ENCODE measurements around the gene C2.

C2 gene

DNA sequence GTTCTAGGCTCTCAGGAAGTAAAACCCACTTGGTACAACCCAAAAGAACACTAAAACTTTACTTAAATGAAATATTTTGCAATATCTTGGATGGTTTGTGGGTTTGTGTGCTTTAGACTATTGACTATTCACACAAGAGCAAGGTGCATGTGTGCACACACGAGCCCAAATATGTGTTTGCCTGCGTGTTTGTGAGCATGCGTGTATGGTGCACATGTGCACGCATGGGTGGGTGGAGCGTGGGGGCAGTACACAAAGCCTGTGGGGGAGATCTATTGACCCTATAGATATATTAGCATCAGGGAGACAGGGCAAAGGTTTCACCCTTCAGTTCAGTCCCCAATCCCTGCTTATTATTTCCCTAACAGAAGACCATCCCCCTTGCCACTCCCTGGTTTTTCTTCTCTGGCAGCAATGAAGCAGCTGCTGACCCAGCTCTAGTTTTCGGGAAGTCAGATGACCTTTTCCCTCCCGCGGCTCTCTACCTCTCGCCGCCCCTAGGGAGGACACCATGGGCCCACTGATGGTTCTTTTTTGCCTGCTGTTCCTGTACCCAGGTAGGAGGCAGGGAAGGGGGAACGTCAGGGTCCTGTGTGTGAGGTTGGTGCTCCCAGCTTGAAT lies at the start of gene C2:
Gene C2, plus strand, starts transcription at position 476 of the 621 bp plus-strand sequence. Its CDS starts 36 bp downstream, at position 512.
- DNase-seq = no peak

DNA sequence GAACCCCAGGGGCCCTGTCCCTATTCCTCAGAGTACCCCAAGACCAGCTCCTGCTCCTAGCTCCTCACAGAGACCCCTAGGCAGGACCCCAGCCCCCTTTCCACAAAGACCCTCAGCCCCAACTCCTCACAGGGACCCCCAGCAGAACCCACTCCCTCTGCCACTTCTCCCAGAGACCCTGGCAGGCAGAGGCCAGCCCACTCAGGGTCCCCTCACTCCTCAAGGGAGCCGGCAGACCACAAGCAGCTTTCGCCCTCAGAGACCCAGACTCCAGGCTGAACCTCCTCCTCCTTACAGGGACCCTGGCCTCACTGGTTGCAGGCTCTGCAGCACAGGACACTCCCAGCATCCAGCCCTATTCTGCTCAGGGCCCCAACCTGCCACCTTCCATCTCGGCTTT lies 49.3 kb upstream of the C2 start:
- no peak for DNase-seq

DNA sequence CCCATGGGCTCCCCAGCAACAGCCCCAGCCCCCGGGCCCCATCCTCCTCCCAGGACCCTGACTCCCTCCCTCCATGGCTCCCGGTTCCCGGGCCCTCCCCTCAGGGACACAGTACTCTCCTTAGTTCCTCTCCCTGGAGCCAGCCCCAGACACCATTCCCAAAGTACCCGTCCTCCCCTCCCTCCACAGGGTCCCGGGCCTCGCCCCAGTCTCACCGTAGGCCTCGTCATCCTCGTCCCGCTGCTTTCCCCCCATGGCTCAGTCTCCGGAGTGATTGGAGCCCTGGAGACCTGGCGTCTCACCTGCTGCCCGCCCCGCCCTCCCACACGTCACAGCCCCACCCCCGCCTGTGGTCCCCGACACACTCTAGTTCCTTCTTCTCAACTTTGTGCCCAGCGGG lies 48.8 kb upstream of the C2 start, which contains the start of gene SLC44A4:
Gene SLC44A4, minus strand, starts transcription at position 272 of the 400 bp plus-strand sequence. Its CDS starts 17 bp downstream, at position 255.
- DNase-seq = no peak

DNA sequence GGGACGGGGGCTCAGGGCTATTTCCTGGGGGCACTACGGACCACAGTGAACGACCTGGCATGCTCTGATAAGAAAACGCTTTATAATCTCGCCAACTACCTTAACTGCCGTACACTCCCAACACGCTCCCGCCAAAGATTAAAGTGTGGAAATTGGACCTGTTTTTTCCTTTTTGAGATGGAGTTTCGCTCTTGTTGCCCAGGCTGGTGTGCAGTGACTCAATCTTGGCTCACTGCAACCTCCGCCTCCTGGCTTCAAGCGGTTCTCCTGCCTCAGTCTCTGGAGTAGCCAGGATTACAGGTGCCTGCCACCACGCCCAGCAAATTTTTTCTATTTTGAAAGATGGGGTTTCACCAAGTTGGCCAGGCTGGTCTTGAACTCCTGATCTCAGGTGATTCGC lies 48.4 kb upstream of the C2 start:
- no peak for DNase-seq

DNA sequence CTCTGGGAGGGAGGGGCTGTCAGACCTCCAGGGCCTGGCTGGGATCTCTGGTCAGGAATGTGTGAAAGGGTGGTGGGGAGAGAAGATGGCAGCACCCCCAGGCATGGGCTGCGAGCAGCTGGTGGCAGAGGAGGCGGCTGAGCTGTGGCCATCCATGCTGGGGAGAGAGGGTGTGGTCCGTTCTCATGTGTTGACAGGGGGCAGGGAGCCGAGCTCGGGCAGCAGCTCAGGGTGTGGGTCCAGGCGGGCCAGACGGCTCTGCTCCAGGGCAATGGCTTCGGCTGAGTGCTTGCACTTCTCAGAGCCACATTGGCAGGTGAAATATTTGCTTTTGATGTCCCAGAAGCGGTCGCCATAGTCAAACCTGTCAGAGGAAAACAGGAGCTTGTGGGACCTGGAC lies 47.6 kb upstream of the C2 start:
- no peak for DNase-seq

DNA sequence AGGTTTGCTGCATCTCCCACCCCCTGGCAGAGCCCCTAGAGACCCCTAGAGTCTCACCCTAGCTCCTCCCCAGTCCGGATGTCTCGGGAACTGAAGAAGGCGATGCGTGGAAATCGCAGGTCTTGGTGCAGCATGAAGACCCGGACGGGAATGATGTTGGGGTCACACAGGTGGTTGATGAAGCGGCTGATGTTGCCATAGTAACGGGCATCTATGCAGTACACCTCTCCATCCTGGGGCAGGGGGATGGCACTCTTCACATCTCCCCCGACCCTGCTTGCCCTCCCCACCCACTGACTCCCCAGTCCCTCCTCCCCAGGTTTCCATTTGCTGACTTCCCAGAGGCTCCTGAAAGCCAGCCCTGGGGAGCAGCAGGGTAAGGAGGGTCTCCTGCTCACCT lies 46.9 kb upstream of the C2 start:
- DNase-seq = no peak

DNA sequence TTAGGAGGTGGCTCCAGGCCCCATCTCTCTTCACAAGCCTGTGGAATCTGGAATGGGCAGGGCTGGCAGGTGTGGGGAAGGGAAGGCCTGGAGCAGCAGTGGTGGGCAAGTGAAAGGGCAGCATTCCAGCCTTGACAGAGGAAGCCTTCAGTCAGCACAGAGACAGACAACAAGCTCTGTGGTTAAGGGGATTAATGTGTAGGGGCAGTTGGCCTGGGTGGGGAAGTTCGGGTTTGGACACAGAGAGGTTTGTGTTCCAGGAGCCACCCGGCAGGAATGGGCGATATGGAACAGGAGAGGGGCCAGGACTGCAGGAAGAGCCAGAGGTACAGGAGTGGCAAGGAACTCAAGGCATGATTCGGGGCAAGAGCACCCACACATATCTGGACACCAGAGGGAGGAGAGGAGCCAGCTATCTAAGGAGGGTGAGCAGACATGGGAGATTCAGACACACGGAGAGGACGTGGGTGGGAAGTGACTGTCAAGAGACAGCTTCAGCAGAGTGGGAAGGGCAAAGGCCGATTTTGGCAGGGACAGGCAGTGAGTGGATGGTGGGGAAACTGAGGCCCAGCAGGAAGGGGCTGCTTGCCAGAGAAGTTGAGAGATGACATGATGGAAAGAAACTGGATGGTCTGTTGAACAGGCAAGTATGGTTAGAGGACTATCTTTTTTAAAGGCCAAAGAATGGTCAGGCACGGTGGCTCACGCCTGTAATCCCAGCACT lies 46.2 kb upstream of the C2 start:
- no peak for DNase-seq

DNA sequence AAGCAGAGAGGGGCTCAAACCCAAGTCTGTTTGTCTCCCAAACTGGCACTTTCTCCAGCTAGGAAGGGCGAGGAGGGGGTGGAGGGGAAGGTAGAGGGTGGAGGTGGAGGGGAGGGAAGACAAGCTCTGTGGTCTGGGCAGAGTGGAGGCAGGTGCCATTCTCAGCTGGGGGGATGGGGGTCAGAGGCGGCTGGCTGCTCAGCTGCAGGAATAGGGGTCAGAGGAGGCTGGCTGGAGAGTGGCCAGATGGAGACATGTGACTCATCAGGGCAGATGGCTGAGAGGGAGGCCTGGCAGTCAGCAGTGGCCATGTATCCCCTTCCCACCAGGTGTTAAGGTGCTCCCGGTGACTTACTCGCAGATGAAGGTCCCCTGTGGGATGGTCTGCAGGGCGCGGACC lies 45.2 kb upstream of the C2 start:
- DNase-seq = peak in 1 of 56 donors; percentile 11

DNA sequence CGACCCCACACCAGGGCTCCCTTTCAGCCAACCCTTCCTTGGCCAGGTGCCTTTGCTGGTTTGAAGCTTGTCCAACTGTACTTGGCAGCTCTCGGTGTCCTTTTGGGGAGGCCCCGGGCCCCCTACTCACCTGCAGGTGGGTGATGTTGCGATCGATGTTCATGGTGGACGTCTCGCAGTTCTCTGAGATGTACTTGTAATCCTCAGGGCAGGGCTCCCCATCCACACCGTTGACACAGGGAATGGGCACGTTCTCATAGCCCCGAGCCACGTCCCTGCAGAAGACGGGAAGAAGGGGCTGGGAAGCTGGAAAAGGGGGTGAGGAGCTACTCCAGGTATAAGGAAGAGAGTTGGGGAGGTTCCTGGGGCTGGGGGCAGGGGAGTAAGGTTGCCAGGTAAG lies 43.8 kb upstream of the C2 start:
- no peak for DNase-seq

DNA sequence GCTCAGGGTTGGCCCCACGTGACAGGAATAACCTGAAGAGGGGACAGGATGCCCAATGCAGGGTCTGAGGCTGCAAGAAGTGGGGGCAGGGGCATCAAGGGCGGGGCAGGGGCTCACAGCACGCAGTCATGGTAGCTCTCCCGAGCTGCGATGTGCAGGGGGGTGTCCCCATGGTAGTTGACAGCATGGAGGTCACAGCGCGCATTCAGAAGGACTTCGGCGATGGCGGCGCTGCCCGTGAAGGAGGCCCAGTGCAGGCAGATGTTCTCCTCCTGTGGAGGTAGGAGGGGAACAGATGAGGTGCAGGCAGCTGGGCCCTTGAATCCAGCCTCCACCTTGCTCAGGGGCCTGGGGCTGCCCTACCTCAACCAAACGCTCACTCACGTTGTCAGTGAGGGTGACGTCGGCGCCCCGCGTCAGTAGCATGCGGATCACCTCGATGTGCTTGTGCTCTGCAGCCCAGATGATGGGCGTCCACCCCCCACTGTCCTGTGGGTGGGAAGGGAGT lies 42.9 kb upstream of the C2 start:
- no peak for DNase-seq

DNA sequence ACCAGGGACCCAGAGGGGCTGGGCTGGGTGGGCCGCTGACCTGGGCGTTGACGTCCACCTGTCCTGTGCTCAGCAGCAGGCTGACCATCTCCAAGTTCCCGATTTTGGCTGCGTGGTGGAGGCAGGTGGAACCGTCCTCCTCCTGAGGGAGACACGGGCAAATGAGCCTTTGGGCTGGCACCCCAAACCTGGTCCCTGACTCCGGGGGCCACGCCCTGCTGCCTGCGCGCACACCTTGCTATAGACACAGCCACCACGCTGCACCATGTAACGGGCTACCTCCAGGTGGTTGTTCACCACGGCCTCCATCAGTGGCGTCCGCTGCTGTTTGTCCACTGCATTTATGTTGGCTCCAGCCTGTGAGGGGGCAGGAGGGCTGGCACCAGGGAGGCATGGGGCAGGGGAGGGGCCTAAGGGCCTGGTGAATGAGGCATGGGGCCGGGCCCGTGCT lies 41.0 kb upstream of the C2 start:
- no peak for DNase-seq

DNA sequence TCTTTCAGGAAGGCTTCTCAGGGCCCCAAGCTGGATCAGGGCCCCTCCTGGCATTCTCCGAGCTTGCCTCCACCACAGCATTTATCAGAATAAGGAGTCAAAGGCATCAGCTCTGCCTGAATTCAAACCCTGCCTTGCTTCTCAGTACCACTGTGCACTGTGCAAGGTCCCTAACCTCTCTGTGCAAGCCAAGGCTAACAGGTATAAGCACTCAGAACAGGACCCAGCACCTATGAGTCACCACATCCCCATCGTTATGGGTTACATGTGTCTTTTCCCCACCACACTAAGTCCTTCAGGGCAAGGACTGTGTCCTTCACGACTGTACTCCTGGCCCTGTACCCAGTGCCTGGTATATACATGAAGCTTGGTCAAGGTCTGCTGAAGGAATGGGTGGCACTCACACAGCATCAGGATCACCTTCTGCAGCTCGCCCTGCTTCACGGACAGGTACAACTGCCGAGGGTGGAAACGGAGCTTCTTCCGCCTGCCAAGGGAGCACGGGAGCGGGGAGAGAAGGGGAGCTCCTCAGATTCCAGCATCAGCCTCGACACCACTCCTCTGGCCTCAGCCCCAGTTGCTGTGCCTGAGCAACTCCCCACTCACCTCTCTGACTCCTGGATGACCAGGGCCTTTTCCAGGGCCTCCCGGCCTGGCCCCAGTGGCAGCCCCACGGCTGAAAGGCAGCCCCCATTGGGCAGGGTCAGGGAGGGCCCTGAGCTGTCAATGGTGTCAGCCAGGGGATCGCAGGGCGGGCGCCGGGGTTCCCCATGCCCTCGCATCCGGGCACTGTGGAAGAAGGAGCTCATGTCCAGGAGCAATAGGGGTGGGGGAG lies 40.1 kb upstream of the C2 start:
- no peak for DNase-seq

DNA sequence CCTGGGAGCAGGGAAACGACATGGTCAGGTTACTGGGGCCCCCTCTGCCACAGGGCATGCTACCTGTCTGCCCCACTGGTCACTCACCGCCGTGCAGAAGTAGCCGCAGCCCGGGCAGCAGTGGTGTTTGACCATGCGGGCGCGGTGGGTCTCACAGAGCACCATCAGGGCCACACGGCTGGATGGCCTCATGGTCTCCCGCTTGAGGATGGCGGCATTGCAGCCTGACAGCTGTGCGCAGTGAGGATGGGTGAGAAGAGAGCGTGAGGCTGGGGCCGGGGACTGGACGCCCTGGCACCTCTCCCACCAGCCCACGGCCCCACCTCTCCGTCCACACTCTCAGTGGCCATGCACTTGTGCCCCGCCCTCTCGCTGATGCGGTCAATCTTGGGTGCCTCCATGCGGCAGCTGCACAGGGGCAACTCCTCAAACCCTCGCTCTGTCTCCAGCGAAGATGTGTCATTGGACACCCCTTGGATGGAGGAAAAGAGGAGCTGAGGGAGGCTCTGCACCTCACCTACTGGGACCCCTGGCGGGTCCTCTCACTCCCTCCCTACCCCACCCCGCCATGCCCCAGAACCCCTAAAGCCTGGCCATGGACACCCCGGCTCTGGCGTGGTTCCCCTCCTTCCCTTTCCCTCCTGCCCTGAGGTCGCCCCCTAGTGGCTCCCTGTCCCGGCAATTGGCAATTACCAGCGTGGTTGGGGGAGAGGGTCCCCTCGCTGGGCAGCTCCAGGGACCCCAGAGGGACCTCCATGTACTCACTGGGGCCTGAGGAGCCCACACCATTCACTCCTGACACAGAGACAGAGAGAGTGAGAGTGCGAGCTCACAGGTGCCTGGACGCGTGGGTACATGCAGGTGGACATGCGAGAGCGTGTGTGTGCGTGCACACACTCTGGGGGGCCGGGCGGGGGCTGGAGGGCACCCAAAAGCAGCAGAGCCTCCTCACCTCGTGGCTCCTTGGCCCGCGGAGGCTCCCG lies 39.0 kb upstream of the C2 start:
- peak in 4 of 56 donors; percentile 4 to 26 (median 12) for DNase-seq

DNA sequence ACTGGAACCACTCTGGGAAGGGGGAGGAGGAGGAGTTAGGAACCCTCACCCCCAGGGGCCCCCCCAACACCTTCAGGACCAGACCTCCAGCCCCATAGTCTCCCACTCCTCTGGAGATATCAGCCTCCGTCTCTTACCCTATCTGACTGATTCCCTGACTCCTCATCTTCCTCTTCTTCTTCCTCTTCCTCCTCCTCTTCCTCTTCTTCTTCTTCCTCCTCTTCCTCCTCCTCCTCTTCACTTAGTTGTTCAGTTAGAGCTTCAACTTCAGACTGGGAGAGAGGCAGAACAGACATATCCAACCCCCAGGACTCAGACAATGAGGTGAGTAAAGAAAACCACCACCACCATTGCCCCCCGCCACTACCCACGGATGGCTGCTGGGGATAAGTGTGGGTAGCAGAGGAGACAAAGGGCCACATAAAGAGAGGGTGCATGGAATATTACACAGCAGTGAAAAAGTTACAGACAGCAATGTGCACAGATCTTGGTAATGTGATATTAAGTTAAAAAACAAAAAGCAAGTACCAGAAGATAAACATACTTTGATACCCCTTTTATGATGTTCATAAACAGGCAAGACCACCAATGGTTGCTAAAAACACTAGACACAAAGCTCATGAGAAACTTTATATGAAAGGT lies 38.1 kb upstream of the C2 start:
- no peak for DNase-seq

DNA sequence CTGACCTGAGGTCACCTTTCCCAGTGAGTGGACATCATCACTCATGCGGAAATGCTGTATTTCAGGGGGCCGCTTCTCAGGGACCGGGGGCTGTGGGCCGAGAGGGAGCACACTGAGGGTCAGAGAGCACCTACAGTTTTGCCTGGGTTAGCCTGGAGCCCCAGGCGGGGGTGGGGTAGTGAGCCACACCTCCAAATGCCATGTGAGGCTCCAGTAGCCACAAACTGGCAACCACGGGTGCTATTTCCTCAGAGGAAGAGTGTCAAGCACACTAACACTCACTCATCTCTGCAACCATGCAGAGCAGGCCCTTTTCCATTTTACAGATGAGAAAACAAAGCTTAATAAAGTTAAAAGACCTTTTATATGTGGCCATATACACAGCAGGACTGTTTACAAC lies 34.7 kb upstream of the C2 start:
- DNase-seq = no peak

DNA sequence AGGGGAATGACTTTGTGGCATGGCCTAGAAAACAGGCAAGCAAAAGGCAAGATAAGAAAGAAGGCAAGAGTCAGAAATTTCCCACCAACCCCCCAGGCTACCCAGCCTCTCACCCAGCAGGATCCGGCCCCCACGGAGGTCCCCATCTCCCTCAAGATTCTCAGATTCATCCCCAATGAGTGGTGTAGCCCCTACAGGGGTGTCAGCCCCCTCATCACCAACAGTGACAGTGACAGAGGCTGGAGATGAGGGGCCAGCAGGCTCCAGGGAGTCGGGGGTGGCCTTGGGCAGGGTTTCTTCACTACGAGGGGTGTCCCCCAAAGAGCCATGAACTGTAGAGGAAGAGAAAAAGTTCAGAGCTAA lies 31.0 kb upstream of the C2 start:
- DNase-seq = no peak

DNA sequence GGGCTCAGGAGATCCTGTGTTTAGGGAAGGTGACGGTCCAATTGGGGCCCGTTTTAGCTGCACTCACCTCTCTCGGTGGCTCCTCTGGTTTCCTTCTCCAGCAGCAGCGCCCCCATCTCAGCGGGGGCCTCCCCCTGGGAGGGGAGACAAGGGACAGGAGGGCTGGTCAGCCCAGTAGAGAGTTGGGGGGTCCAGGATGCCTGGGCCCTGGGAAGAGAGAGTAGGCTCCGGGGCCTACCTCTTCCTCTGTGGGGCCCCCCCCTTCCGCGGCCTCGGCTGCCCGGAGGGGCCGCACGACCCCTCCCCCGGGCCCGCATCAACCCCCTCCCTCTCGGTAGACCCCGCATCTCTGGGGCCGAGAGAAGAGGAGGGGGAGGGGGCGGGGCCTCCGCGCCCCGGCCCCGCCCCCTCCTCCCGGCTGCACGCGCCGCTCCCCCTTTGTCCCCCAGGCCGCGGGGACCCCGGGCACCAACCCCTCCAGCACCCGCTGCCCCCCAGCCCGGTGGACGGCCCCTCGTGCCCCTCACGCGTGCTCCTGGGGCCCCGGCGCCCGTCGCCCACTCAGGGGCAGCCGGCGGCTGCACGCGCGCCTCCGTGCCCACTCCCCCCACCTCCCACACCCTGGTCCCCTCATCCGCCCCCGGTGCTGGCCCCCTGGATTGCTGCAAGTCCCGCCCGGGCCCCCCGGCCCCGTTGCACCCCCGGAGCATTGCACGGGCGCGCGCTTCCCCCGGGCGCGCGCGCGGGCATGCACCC lies 30.5 kb upstream of the C2 start:
- peak in 2 of 56 donors; percentile 18 to 51 for DNase-seq

DNA sequence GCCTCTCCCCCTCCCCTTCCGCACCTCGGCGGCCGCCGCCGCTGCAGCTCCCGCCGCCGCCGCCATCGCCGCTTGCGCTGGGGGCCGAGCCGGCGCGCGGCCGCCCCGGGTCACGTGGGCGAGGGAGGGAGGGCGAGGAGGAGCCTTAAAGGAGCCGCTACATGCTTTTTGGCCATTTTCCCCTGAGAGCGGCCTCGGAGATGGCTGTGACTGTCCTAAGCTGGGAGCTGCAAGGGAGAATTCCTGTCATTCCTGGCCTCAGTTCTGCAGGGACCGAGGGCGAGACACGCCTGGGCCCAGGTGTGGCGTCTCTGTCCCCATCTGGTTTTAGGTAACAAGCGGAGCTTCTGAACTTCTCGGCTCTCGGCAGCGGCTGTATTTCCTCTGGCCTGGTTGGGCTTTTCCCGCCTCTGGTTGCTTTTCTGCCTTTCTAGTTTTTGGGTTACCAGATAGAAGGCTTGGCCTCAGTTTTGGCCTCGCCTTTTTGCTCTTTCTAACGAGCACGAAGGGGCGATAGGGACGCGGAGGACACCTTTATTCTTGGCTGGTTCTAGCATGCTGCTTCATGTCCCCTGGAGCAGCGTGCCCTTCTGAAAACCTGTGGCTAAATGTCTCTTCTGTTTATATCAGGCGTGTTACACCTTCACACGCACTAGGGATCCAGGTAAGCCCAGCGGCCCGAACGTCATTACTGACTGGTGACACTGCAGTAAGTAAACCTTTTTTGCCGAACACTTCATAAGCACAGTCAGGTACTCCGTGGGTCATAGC lies 29.7 kb upstream of the C2 start, which contains the start of gene EHMT2:
Gene EHMT2, minus strand, starts transcription at position 87 of the 771 bp plus-strand sequence. Its CDS starts 21 bp downstream, at position 66.
- DNase-seq = peak; percentile 38 to 93 (median 84)
